Lung microvascular endothelial cell (primary cell): Measurements from ENCODE around the gene ITGB6. TPM values are rescaled to one million over a fixed set of nuclear protein-coding genes. Genes with fewer than 3 reads are reported as not detected.
"Not testable (repeated sequence)": the region's sequence is repeated elsewhere in the genome, so short reads cannot be mapped to it uniquely, and the experiment has no call there.

ENCODE experiments used
- DNase-seq, 2 donors: peaks; one replicate each; pipeline versions ENCODE4 v3.0.0 to v3.0.0-alpha.2; 2010; ENCODE audit warnings: low read depth in 2 of 2
- total RNA-seq: library from RNA; depleted of rRNA; stranded (reverse); fragments of >200 nt; gene quantifications from 2 replicates; pipeline ENCODE4 v1.2.1, GENCODE V29; 2014

ITGB6 gene
- total RNA-seq, 1 donor from 2014 or later, result not detected

DNA sequence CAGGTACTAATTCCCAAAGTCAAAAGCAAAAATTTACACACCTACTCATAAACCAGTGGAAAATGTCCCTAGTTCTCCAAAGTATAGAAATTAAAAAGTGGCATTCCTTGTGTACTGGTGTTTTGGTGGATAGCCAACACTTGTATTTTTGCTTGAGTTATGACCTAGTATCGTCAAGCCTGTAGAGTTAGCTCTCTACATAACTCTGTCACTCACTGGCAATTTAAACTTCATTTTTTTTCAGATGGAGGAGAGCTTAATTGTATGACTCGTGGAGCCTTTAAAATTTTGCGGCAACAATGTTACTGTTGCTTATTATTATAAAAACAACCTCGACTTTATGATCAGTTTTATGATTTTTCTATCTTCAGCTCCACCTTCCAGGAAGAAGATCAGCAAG, 58.7 kb downstream of the ITGB6 start:
- no peak for DNase-seq

DNA sequence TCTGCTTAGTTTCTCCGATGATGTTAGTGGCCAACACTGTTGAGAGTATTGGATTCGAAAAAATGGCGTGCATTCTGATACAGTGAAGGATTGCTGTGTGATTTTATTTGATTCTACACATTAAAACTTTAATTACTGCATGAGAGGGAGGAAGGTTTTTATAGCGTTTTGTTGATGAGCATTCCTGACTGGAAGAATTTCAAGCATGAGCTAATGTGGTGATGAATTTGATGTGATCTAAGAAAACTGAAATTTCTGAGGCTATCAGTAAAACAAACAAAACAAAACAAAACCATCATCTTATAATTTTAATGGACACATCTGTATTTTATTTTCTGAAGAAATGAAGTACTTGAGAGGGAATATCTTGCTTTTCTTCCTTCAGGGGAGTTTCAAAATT, 59.6 kb downstream of the ITGB6 start:
- DNase-seq, result no peak

DNA sequence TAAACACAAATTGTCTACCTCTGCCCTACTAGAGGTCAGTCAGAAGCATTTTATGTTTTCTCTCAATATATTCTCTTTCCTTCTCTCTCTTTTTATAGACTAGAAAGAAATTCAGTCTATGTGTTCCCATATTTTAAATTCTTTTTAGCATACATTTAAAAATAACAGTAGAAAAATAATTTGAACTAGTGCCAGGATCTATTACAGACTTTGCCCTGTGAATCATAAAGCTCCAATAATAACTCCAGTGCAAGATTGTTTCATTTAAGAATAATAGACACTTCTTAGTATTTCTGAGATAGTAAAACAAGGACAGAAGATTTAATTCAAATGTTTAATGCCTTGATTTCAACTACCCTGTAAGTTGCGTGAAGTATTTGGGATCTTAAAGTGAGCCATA, 60.1 kb downstream of the ITGB6 start:
- DNase-seq, result no peak

DNA sequence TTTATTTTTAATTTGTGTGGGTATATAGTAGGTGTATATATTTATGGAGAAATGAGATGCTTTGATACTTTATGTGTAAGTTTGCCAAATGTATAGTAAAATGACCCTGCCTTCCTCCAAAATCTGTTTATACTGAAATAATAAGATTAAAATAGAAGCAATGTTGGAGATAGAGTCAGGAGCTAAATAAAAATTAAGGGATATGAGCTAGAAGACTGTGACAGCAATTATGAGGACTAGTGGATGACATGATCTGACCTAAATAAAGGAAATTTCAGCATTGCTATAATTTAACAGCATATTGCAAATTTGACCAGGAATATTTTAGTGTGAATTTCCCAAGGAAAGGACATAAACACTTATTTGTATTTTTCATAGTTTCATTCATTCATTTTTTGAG, 60.7 kb downstream of the ITGB6 start:
- DNase-seq, result no peak

DNA sequence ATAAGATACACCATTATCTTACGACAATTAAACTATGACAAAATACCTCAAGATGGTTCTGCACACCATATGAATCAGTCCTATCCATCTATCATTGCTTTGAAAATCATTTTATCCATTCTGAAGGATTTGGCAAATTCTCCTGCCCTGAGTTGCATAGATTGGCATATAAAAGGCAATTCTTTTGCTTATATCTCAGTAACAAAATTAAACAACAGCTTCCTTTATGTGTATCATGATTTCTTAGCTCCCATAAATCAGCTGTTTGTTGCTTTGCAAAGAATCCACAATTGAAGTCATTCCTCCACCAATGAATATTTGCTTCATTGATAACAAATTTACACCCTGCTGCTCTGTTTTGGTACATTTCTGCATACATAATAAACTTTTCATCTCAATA, 61.7 kb downstream of the ITGB6 start:
- DNase-seq, result no peak

DNA sequence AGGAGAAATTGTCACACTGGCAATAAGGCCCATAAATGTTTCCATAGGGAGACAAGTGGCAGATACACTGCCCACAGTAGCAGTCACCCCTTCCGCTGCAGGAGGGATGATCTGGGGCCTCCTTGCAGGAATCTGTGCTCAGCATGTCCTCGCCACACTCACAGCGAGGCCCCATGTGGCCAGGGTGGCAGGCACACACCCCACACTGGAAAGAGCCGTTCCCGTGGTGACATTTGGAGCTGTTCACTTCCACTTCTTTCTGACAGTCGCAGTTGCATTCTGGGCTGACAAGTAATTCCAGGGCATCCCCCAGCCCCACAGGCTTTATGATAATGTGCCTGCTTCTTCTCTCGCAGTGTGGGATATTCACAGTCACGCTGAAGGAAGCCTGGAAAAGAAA, 62.6 kb downstream of the ITGB6 start:
- DNase-seq, result no peak

DNA sequence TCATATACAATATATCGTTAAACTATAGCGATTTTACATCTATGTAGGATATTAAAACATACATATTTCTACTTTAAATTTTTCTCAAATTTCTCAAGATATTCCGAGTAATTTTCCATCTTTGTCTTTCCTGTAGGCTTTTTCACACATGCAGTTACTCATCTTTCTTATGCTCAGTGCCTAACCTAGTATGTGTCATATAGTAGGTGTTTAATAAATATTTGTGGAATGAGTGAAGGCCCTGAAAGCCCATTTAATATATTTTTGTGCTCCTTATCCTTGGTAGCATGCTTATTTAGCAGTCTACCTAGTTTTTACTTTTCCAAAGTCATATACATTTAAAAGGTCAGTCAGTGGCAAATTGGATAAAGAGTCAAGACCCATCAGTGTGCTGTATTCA, 67.3 kb downstream of the ITGB6 start:
- DNase-seq, result no peak

DNA sequence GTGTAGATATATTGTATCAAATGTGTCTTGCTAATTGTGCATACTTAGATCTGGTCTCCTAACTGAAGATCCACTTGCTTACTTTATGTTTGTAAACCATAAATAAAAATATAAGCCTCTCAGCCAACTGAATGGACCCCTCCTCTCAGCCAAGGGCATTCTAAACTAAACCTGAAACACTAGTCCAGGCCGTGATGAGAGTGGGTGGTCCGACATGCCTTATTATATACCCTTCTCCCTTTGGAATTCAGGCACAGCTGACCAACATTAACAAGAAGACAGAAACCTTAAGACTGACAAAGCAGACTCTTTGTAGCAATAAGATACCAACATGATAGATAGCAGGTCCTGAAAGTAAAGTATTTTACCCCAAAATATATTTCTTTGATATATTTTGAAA, 73.3 kb downstream of the ITGB6 start:
- no peak for DNase-seq

DNA sequence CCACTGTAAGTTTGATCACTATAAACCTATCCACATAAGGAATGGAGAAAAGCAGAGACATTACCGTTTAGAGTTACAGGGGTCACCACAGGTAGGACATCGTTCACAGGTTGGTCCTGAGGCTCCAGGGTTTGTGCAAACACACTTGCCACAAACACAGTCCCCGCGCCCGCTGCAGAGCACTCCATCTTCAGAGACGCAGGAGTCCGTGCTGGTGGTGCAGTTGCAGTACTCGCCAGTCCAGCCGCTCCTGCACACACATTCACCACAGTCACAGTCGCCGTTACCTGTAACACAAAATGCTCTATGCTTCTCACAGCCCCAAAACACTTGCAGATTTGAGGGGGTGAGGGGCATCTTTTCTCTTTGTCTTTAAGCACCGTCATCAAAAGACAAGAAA, 73.8 kb downstream of the ITGB6 start:
- no peak for DNase-seq

DNA sequence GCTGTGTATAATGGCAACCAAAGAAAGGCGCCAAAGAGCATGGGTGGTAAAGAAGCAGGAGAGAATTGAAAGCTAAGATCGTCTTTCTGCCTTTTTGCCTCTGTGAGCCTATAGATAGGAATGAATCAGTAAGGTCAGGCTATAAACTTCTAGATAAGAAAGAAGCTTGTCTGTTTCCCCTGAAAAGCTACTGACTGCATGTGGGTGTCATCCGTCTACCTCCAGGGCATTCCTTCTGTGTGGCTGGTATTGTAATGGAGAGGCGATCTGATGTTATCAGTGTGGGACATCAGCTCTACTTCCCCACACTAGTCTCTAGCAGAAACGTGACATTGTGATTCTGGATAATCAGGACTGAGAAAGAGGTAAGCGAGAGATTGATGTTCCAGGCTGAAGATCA, 74.2 kb downstream of the ITGB6 start:
- DNase-seq, result no peak

DNA sequence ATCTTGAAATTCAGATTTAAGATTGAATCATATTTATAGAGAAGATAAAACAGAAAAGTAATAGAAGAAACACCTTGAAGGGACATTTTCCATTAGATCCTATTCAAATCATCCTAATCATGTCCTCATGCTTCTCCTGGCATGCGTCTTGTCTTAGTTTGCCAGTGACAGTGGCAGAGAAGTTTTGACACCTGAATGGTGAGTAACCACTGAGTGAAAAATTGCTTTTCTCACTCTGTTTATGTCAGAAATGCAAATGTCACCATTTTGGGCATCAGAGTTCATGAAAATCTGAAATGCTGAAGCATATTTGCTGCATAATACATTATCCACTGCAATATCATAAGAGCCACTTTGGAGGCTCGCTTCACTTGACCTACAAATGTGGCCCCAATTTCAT, 74.7 kb downstream of the ITGB6 start:
- no peak for DNase-seq

DNA sequence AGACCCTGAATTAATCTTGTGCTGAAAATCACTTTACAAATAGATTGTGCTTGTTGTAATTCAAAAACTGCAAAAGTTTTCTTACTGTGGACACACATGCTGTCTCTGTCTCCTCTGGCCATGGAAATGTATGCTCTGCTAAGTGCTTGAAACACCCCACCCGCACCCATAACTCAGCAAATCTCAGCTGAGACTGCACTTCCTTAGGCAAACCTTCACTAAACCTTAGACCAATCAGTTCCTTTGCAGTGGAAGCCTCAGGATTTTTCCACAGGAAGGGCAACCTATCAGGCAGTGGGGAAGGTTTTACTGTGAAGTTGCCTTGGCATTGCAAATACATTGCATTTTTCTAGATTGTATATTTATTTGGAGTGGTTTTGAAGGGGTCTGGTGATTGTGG, 75.5 kb downstream of the ITGB6 start:
- DNase-seq, result no peak

DNA sequence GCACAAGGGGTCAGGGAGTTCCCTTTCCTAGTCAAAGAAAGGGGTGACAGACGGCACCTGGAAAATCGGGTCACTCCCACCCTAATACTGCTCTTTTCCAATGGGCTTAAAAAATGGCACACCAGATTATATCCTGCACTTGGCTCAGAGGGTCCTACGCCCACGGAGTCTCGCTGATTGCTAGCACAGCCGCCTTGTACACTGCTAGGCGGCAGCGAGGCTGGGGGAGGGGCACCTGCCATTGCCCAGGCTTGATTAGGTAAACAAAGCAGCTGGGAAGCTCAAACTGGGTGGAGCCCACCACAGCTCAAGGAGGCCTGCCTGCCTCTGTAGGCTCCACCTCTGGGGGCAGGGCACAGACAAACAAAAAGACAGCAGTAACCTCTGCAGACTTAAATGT, 85.4 kb downstream of the ITGB6 start:
- not testable (repeated sequence) for DNase-seq

DNA sequence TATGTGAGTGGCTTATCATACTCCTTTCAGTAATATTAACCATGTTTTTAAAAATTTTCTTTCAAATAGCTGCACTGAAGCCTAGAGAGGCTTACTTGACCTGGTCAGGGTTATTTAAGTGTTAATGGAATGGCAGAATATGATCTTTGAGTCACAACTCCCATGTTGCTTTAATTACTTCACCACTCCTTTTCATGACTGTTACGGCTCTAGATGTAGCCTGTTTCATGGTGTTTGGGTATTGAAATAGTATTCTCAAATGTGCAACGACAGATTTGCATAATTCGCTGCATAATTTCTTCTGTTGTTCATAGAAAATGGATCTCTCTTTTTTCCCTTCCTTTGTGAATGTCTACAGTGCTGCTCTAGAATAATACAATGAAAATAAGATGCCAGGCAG, 86.1 kb downstream of the ITGB6 start:
- no peak for DNase-seq

DNA sequence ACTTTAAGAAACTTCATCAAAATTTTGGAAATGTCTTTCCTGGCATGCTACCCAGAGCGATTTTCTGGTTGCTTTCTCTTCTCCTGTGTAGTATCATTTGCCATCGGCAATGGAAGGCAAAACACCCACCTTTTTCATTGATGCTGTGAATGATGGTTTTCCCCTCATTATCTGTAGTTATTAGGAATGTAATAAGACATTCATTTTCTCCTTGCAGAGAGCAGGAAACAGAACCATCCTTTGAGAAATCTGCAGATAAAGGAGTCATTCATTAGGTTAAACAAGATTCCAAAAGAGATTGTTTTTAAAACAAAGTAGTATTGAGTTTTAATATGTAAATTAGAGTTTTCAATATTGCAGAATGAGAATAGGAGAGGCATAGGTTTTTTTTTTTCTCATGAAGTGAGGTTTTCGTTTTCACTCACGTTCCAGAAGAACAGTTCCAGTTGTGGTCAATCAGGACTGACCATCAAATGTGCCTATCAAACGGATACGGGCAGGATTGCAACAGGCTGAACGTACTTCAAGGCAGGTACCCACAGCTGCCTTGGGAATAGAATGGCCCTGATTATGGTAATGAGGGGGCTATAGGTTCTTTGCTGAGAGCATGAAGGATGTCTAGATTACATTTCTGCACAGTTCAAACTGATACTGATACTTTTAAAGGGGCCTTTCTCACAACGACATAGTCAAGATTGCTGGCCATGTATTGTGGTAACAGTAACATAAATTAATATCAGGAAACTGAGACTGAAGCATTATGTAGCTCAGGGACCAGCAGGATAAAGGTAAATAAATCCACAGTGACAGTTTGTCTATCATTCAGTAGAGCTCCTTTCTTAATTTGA, 87.9 kb downstream of the ITGB6 start:
- DNase-seq, result no peak

DNA sequence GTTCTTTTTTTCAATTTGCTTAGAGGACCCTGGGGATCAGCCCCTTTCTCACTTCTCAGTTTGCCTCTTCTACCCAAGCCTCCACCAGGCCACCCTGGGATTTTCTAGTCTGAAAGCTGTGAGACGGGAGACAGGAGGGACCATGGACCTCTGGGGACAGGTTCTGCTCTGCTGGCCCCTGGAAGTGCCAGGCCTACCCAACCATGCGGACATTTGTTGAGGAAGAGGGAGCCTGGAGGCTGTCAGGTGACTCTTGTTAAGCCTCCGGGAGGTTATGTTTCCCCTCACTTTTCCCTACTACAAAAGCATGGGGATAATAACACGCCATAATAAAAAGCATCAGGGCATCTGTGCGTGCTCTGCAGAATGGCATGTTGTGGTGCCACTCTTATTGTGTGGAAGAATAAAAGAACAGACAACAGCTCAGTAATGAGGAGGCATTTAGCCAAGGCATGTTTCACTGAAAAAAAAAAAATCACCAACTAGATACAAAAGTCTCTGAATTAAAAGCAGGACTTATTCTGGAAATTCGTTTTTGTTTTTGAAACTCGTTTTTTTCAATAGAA, 89.3 kb downstream of the ITGB6 start:
- DNase-seq, result no peak

DNA sequence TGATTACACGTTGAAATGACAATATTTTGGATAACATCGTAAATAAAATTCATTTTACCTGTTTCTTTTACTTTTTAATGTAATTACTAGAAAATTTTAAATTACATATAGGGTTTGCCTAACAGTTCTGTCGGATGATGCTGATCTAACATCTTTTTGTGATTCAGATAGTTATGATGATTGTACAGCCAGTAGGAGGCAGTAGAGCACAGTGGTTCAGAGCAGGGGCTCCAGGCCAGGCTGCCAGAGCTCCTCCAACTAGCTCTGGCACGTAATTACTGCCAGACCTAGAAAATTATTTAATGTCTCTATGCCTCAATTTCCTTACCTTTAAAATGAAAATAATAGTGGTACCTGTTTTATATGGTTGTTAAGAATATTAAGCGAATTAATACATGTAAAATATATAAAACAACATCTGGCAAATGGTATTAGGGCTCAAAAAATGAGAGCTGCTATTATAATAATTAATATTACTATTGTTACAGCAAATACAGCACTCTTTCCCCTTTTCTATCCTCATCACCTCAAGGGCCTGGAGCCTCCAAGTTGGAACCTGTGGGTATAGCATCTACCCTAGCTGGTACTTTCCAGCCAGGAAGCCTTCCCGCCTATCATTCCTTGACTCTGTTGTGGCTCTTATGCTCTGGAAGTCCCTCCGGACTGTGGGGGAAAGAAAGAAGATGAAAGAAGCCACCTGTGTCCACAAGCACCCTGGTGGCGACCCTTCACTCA, 90.0 kb downstream of the ITGB6 start:
- peak; percentile 83 to 90 for DNase-seq

DNA sequence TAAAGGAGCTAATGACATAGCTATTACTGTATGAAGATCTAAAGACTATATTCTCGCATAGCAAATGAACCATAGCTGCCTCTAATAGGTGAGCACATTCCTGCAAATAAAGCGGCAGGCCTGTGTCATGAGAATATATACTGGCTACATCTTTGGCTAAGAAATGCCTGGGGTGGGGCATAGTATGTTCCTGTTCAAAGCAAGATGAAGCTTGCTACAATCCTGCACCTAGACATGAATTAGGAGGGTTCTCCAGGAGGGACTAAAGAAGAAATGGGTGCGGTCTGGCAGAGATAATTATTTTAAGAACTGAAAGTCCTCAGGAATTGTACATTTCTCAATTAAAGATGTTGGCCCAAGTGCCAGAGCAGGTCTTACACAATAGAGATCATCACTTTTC, 90.8 kb downstream of the ITGB6 start:
- DNase-seq, result no peak

DNA sequence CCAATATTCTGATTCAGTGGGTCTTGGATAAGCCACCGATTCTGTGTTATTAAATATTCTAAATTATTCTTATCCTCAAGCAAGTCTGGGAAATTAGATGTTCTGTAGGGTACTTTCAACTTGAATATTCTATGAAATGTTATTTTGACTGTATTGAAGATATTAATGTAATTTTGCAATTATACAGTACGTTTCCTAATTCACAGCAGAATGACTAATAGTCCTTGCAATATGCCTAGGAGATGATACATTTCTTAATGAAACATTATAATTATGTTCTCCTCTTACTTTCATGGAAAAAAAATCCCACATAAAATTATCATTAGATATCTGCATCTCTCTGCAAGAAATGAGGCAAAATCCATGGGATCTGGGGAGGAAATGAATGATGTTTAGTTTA, 91.4 kb downstream of the ITGB6 start:
- DNase-seq, result no peak

DNA sequence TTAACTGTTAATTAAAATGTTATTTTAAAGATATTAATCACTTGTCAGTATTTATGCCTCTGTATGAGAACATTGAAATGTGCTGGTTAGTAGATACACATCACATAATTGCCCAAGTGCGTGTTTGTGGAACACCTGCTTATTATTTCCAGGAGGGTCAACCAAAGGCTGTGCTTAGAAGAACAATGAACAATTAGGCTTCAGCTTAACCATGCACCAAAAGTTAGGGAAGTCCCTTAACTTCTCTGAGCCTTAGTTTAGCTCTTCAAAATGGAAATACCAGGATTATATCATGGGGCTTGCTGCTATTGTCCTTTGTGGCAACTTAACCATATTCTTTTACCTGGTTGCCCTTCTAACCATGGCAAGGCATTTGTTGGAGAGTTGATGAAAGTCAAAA, 94.7 kb downstream of the ITGB6 start:
- DNase-seq, result no peak

DNA sequence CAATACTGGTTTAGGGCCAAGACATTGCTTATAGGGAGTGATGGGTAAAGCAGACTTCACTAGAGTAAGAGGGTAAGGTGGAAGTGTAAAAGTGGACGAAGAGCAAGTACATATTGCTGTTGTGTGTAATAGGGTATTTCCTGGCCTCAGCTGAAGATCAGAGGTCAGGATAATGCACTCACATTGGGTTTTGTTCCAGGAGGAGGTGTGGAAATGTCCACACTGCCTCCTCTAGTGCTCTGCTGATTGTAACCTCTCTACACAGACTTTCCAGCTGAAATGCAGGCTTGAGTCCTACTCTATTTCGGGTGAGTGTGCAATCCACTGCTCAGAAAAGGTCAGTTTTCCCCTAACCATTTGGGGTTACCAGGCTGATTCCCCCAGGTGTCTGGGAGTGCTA, 96.0 kb downstream of the ITGB6 start:
- peak in 1 of 2 donors; percentile 24 for DNase-seq

DNA sequence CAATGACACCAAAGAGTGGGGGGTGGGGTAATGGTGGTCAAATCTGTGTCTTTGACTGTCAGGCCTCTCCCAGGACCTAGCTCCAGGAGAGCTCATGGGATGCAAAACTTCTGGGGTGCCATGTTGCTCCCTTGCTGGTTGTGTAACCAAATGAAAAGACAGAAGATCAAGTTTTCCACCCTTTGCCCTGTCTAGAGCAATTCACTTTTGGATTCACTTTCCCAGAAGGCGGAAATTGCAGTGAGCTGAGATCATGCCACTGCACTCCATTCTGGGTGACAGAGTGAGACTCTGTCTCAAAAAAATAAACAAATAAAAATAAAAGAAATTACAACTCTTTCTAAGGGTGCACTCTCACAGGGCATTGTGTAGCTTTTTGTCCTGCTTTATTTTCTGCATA, 102.7 kb downstream of the ITGB6 start:
- no peak for DNase-seq

DNA sequence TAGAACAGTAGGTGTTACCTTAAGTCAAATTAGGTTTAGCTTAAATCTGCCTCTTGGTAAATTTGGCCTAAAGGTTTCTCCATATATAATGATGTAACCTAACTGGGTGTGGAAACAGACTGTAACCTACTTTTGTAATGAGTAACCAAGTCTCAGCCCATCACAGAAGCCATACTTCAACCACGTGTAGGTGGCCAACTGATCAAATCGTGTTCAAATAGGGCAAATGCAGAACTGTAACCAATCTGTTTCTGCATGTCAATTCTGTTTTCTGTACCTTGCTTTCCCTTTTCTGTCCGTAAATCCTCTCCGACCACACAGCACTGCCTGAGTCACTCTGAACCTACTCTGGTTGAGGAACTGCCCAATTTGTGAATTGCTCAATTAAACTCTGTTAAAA, 103.7 kb downstream of the ITGB6 start:
- no peak for DNase-seq
